GM18520 (cell line): ENCODE results near the gene NR2F2.

Experiments used
- ATAC-seq: cut with Tn5 transposase; IDR thresholded peaks from one replicate; pipeline ENCODE4 v1.9.1; 2021; ENCODE audit not compliant: unreplicated experiment

Gene NR2F2

DNA sequence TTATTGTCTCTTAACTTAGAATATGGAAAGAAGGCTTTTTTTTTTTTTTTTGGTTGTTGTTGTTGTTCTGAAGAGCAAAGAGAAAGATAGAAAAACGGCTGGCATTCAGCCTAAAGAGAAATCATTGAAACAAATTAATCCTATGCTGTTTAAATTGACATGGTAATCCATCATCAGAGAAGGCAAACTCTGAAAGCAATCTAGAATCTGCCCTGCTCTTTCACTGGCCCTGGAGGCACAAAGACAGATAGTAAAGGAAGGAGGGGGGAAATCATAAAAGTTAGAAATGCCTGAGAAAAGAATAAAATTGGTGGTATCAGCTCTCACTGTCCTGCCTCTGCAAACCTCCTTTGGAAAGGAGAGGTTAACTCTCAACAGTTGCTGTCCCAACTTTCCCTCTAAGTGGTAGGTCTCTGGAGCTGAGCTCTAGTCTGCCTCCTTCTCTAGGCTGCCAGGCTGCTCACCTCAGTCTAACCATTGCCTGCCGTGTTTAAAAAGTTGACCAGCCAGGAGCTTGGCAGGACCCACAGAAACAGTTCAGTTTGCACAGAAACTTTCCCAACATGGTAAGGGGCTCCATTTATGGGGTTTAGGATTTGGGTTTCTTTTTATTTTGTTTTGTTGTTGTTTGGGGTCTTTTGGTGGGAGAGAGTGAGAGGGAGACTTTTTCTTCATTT lies 13.4 kb upstream of the NR2F2 start:
- ATAC-seq, result no peak

DNA sequence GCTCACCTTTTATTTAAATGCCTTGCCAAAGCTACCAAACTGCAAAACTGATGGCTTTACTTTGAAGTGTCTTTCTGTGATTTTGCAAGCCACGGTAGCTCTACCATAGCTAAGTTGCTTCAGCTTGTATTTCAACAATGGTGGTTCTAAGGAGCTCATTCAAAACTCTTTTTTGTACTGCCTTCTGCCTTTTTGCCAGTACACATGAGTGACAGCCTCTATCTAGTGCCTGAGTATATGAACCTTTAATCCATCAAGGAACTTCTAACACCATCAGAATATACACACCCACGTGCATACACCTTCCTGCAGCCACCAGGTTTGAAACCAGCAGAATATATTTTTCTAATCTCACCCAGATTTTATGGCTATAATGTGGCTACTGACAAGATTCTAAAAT lies 10.4 kb upstream of the NR2F2 start:
- no peak for ATAC-seq

DNA sequence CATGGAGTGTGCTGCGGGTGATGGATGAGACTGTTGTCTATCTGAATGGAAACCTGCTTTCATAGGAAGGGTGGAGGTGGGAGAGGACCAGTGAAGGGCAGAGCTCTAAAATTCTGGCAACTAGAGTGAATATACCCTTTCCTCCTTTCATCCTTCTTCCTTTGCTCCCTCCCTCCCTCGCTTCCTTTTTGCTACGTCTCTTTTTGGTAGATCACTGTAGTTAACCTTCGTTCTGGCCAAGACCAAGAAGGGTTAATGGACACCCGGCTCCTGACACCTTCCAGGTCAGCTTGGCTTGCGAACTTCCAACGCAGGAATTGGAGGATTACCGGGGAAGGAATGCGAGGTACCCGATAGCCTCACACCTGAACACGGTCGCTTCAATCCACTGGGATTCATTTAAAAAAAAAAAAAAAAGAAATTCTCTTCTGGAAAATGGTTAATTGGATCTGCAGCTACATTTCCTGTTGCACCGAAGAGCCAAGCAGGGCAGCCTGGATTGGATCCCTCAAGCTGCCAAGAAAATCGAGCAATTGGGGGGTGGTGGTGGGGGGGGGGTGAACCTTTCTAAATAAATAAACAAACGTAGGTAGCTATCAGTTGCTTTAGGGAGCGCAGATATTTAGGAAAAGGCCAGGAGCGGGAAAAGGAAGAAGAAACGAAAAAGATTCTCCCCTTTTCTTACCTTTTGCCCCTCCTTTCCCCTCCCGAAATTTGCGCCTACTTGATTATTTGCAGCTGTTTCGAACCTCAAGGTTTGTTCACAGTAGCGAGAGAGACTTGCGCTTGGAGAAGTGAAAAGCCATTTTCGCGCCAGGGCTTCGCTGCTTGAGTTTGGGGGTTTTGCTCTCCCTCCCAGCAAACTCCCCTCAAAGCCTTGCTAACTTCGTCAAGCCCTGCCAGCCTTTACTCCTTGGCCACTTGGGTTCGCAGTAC lies 9.5 kb upstream of the NR2F2 start:
- ATAC-seq, result no peak

DNA sequence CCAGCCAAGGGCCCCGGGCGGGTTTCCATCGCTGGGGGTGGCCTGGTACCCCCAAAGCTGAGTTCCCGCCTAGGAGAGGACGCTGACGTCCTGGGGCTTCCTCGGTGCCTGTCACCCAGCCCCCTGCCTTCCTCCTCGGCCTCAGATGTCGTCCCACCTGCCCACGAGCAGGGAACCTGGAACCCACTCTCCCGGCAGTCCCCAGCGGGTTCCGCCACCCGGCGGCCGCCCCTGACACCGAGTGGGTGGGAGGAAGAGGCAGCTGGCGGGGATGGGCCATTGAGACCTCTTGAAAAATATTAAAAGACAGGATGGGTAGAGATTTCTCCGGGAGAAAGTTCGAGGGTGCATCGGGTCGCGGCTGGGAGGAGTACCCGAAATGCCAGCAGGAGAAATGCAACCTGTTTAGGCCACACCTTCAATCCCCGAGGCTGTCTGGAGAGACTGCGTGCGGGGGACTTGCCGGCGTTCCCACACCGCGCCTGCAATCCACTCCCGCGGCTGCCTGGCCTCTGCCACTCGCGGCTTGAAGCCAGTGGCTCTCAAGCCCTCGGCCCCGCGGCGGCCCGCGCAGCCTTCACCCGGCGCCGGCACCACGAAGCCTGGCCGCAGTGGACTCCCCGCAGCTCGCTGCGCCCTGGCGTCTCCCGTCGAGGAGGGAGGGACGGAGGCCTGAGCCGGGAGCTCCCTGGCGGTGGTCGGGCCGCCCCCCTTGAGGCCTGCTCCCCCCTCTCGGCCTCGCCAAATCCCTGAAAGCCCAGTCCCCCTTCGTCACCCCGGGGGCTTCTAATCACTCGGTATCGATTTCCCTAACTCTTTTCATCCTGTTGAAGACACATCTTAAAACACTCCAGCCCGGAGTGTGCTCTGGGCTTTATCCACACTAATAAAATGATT lies 8.6 kb upstream of the NR2F2 start:
- ATAC-seq, result no peak

- ATAC-seq, result no peak
These were observed 7.8 kb upstream of the NR2F2 start for GRCh38 chr15:96322536-96323318.

DNA sequence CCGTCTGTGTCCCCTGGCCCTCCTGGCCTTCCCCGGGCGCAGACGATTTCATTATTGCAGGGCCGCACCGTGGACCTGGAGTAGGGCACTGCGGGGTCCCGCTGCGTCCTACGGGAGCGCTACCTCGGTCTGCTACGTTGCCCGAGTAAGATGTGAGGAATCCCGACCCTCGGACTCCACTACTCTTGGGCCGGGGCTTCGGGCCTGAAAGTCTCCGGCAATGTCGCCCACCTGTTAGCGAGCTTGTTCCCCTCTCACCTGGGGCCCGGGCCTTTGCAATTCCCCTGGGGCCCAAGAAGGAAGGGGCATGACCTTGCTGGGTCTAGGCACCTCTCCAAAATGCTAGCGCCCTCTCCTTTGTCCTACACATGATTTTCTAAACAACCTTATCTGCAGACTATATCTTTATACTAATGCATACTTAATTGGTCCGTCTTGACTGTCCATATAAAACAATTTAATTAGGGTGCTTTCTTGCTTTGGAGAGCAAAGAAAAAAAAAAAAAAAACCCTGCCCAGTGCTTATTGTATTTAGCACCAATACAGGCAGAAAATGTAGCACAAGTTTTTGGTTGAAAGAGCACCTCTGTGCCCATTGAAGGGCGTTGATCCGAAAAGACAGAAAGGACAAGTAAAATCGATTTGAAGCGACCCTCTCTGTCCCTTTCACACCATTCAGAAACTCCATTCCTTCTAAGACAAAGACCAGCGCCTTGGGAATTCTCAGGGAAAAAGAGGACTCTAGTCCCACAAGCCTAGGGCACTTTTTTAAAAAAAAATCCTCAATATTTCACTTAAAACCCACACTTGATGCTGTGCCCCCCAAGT lies 7.0 kb upstream of the NR2F2 start:
- no peak for ATAC-seq

GRCh38 chr15:96324192-96324895 lies 6.2 kb upstream of the NR2F2 start:
- no peak for ATAC-seq

GRCh38 chr15:96324940-96325540 lies 5.5 kb upstream of the NR2F2 start:
- ATAC-seq, result no peak

- ATAC-seq, result no peak
These were observed 4.8 kb upstream of the NR2F2 start for GRCh38 chr15:96325541-96326327.

GRCh38 chr15:96326328-96327154 lies 4.0 kb upstream of the NR2F2 start:
- ATAC-seq, result no peak

- no peak for ATAC-seq
These were observed 3.3 kb upstream of the NR2F2 start for GRCh38 chr15:96327155-96327741.

DNA sequence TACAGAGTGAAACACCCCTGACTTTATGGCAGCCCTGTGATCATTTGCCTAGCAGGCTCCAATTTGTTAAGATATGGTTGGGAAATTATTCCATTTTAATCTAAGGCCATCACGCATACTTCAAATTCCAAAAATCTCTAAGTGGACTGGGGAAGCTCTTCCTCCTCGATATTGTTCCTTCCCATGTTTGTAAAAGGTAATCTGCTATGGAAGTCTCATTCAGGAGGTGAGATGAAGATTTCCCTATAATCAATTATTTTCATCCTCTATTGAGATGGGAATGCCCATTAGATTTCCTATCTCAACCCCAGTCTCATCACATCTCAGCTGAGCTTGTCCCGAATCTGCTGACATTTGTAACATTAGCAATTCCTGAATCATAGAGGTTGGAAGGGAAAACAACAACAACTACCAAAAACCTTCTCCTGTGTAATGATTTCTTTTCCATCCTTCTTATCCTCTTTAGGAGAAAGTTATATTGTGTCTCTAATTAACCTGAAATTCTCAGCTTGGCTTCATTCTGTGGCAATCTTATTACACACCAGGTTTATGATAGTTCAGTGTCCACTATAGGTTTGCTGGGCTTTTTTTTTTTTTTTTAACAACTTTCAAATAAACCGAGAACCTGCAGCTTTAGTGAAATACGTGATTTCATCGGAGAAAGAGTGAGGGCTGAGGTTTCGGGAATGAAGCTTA lies 2.2 kb upstream of the NR2F2 start:
- no peak for ATAC-seq

DNA sequence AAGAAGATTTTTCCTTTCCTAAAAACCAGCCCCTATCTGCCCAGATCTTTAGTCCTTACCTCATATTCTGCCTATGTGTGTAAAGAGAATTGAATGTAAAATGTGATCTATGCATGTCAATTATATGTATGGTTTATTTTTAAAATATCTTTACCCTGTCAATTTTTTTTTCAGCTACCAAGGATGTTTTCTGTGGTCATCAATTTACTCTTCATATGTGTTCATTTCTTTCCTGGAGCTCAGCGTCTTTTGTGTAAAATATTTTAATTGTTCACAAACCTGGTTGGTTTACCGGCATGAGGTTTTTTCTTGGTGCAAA lies 1.7 kb upstream of the NR2F2 start:
- ATAC-seq, result no peak

GRCh38 chr15:96329403-96329981 lies 1.0 kb upstream of the NR2F2 start:
- ATAC-seq, result no peak

- no peak for ATAC-seq
These were observed 443 bp upstream of the NR2F2 start for GRCh38 chr15:96330064-96330449.
